ENCODE results near the gene HUNK. TPM values are rescaled to one million over a fixed set of nuclear protein-coding genes. Genes with fewer than 3 reads are reported as not detected.

Gene HUNK
- total and polyA plus RNA-seq, 2 of the 8 experiments (the other 6 are each of a cell fraction or from before 2014, with no cell fraction given), result 1.9 to 10.2 TPM

- no peak for FAIRE-seq
- no peaks in the 10 kb centered on the region for H3K36me3 ChIP-seq (ENCODE audit: control insufficient read depth in 2 of 4, insufficient read depth in 4 of 4, low read length in 3 of 4)
- no peaks in the 10 kb centered on the region for H3K79me1 ChIP-seq (ENCODE audit: low read depth, low read length)
- no peak overlapping the region for H3K23ac ChIP-seq (ENCODE audit: insufficient read length)
- H3K56ac ChIP-seq (replicated peaks; ENCODE audit: insufficient read length, low read depth, low read length), result no peak overlapping the region
- CTCF ChIA-PET (ENCODE audit: partially characterized antibody), result interaction anchor here (0.6 to 1.0 kb wide), 4 partner anchors 21 to 762 kb away, joined by 3 to 4 read pairs (median 4); no protein-coding TSS in a partner anchor
- H4K91ac ChIP-seq (replicated peaks; ENCODE audit: insufficient read length, low read length), result no peak overlapping the region
- H2BK120ac ChIP-seq (replicated peaks; ENCODE audit: low read depth, low read length), result no peak overlapping the region
- no peak overlapping the region for H2BK20ac ChIP-seq (ENCODE audit: low read length)
- 91% methylated on average over 5 of the region's 5 CpGs; no CpG with 5 or more reads in 1 of the 2 experiments for WGBS, 2 experiments (ENCODE audit: extremely low coverage in 1 of 2, insufficient coverage in 1 of 2, insufficient read length in 1 of 2, insufficient replicate concordance in 2 of 2, low coverage in 1 of 2, low lambda C conversion rate in 2 of 2, missing lambda C conversion rate in 1 of 2)
- H4K5ac ChIP-seq (ENCODE audit: insufficient read length, low read depth, low read length), result no peak overlapping the region
- no peak overlapping the region for H4K8ac ChIP-seq (ENCODE audit: extremely low read depth, insufficient read depth, low read length)
- H4K20me1 ChIP-seq (replicated peaks in 1 of 2; ENCODE audit: control insufficient read depth in 1 of 2, insufficient read depth in 2 of 2, low read length in 2 of 2), result no peaks in the 10 kb centered on the region
- H3K4me2 ChIP-seq (ENCODE audit: insufficient read depth in 1 of 2, low read depth in 2 of 2, low read length in 2 of 2), result no peak overlapping the region
- no peak overlapping the region for H2AFZ ChIP-seq (ENCODE audit: low read length)
- POLR2A ChIA-PET (ENCODE audit: partially characterized antibody), result interaction anchor here (1.2 kb wide), 1 partner anchor 17 kb away, joined by 3 read pairs; no protein-coding TSS in a partner anchor
- no peak overlapping the region for H2AK5ac ChIP-seq (ENCODE audit: low read depth, low read length)
- H2BK12ac ChIP-seq (ENCODE audit: low read depth, low read length), result no peak overlapping the region
- DNase-seq (ENCODE audit: low read depth in 1 of 2, low spot score in 2 of 2), result no peak
- H3K9ac ChIP-seq (replicated peaks in 1 of 4; ENCODE audit: extremely low read depth in 1 of 4, low read depth in 3 of 4, low read length in 3 of 4), result no peak overlapping the region
- H3K23me2 ChIP-seq (ENCODE audit: low read depth, low read length), result no peaks in the 10 kb centered on the region
- H3K27ac ChIP-seq (ENCODE audit: low read depth, low read length), result no peak overlapping the region
- no peak overlapping the region for H3K4me3 ChIP-seq (ENCODE audit: extremely low read depth in 1 of 4, insufficient read depth in 2 of 4, low read depth in 3 of 4, low read length in 4 of 4)
- no peak overlapping the region for H3K14ac ChIP-seq (ENCODE audit: insufficient read length)
- no peaks in the 10 kb centered on the region for H3K4me1 ChIP-seq (replicated peaks in 1 of 4; ENCODE audit: control insufficient read depth in 3 of 4, insufficient read depth in 4 of 4, low read length in 3 of 4)
- H3K79me2 ChIP-seq (ENCODE audit: control insufficient read depth in 1 of 2, insufficient read depth in 2 of 2, low read length in 2 of 2), result no peaks in the 10 kb centered on the region
- no peak overlapping the region for H3K4ac ChIP-seq (replicated peaks; ENCODE audit: insufficient read length, low read depth, low read length)
- H3K27me3 ChIP-seq (replicated peaks in 1 of 4; ENCODE audit: control insufficient read depth in 3 of 4, extremely low read depth in 1 of 4, insufficient read depth in 3 of 4, low read length in 3 of 4), result no peaks in the 10 kb centered on the region
- H3K18ac ChIP-seq (ENCODE audit: extremely low read depth, low read length), result no peak overlapping the region
- no peak overlapping the region for H2BK5ac ChIP-seq (ENCODE audit: low read depth, low read length)
- H2BK15ac ChIP-seq (ENCODE audit: low read length), result no peak overlapping the region
- TF ChIP-seq POU5F1 (IDR thresholded peaks at IDR 0.05; ENCODE audit: low read depth, low read length) (no peak), TBP (IDR thresholded peaks at IDR 0.05; ENCODE audit: low read depth, low read length) (no peak), BCL11A (IDR thresholded peaks at IDR 0.05; ENCODE audit: low read depth in 2 of 2, low read length in 2 of 2) (no peak), JUND (IDR thresholded peaks at IDR 0.05; ENCODE audit: low read length) (no peak)
- no peaks in the 10 kb centered on the region for H3K9me3 ChIP-seq (ENCODE audit: insufficient read depth in 2 of 2, low read depth in 1 of 2, low read length in 1 of 2)
These were observed 34.0 kb upstream of the HUNK start for GRCh38 chr21:31838586-31839355.
